Endodermal cell (in vitro differentiated cells): Measurements from ENCODE around the gene MR1. TPM values are rescaled to one million over a fixed set of nuclear protein-coding genes. Genes with fewer than 3 reads are reported as not detected.

Experiments
- DNase-seq: peaks from one replicate; pipeline ENCODE4 v3.0.0-alpha.2; 2017
- H3K27ac ChIP-seq: 2 replicates; pipeline ENCODE4 v1.5.1; 2013; ENCODE audit warnings: mild to moderate bottlenecking, low read depth, low read length, moderate library complexity
- H3K27me3 ChIP-seq: 2 replicates; pipeline ENCODE4 v1.6.1; 2013; ENCODE audit warnings: mild to moderate bottlenecking, low read length, moderate library complexity; ENCODE audit not compliant: insufficient read depth, control insufficient read depth, poor library complexity, severe bottlenecking
- H3K36me3 ChIP-seq: 2 replicates; pipeline ENCODE4 v1.7.0; 2013; ENCODE audit warnings: mild to moderate bottlenecking, low read length, moderate library complexity; ENCODE audit not compliant: control insufficient read depth, insufficient read depth
- H3K4me1 ChIP-seq: one replicate; pipeline ENCODE4 v1.7.0; 2013; ENCODE audit warnings: low read length; ENCODE audit not compliant: control insufficient read depth, insufficient read depth
- H3K4me3 ChIP-seq: 2 replicates; pipeline ENCODE4 v1.5.1; 2013; ENCODE audit warnings: mild to moderate bottlenecking, low read length, moderate library complexity
- H3K9ac ChIP-seq: 2 replicates; pipeline ENCODE4 v1.6.1; 2013; ENCODE audit warnings: mild to moderate bottlenecking, low read length, moderate library complexity; ENCODE audit not compliant: poor library complexity, severe bottlenecking; ENCODE audit errors: extremely low read depth
- H3K9me3 ChIP-seq: 2 replicates; pipeline ENCODE4 v1.6.1; 2013; ENCODE audit warnings: mild to moderate bottlenecking, low read length, moderate library complexity; ENCODE audit not compliant: control insufficient read depth
- H3K27ac Mint-ChIP-seq: 2 replicates; pipeline ENCODE4 v1.8.0; 2020; ENCODE audit warnings: mixed read lengths
- H3K27me3 Mint-ChIP-seq: 2 replicates; pipeline ENCODE4 v1.8.0; 2021; ENCODE audit warnings: mild to moderate bottlenecking, mixed read lengths; ENCODE audit not compliant: insufficient read depth
- H3K36me3 Mint-ChIP-seq: 2 replicates; pipeline ENCODE4 v1.8.0; 2020; ENCODE audit warnings: low read depth, mixed read lengths
- H3K4me1 Mint-ChIP-seq: 2 replicates; pipeline ENCODE4 v1.8.0; 2020; ENCODE audit warnings: mixed read lengths
- H3K4me3 Mint-ChIP-seq: 2 replicates; pipeline ENCODE4 v1.8.0; 2020; ENCODE audit warnings: mild to moderate bottlenecking, moderate library complexity, mixed read lengths
- H3K9me3 Mint-ChIP-seq: 2 replicates; pipeline ENCODE4 v1.8.0; 2020; ENCODE audit warnings: mild to moderate bottlenecking, mixed read lengths
- WGBS, 2 experiments: methylation state at CpG; one replicate each; pipeline versions ENCODE4 v1.1.5 to v1.1.7; 2013; ENCODE audit warnings: missing lambda C conversion rate in 2 of 2, mixed read lengths in 1 of 2; ENCODE audit not compliant: insufficient coverage in 1 of 2, insufficient read length in 1 of 2; 5-methylcytosine and 5-hydroxymethylcytosine counted together
- total RNA-seq, 2 donors: library from RNA; stranded (reverse); fragmentation: NEBNext Ultra II Directional in 1 of 2; extraction: Animal tissue kit (Norgen Biotek cat#: 25700) in 1 of 2; gene quantifications; 2 replicates in 1 of 2; 3 replicates in 1 of 2; pipeline ENCODE4 v1.2.1, GENCODE V29; 2021
- TF ChIP-seq, protein P1 (sequence below): fragments of 200-600 bp; sonication (generic); conservative IDR thresholded peaks from 2 replicates; pipeline ENCODE4 v1.5.0; 2021; ENCODE audit warnings: antibody characterized with exemption, mild to moderate bottlenecking

Gene MR1
- total RNA-seq, 2 donors from 2014 or later = 0.22 to 0.35 TPM

- H3K9ac ChIP-seq = no peak overlapping the region
- no peaks in the 10 kb centered on the region for H3K9me3 Mint-ChIP-seq
- TF ChIP-seq, protein P1, sequence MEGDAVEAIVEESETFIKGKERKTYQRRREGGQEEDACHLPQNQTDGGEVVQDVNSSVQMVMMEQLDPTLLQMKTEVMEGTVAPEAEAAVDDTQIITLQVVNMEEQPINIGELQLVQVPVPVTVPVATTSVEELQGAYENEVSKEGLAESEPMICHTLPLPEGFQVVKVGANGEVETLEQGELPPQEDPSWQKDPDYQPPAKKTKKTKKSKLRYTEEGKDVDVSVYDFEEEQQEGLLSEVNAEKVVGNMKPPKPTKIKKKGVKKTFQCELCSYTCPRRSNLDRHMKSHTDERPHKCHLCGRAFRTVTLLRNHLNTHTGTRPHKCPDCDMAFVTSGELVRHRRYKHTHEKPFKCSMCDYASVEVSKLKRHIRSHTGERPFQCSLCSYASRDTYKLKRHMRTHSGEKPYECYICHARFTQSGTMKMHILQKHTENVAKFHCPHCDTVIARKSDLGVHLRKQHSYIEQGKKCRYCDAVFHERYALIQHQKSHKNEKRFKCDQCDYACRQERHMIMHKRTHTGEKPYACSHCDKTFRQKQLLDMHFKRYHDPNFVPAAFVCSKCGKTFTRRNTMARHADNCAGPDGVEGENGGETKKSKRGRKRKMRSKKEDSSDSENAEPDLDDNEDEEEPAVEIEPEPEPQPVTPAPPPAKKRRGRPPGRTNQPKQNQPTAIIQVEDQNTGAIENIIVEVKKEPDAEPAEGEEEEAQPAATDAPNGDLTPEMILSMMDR = no peak
- DNase-seq = no peak
- H3K4me1 Mint-ChIP-seq = peaks cover 62% of the 10 kb centered on the region
- no peaks in the 10 kb centered on the region for H3K9me3 ChIP-seq
- H3K27me3 Mint-ChIP-seq = peaks cover 75% of the 10 kb centered on the region
- no peak overlapping the region for H3K4me3 ChIP-seq
- no peaks in the 10 kb centered on the region for H3K36me3 Mint-ChIP-seq
- WGBS, 2 experiments = 55 to 77% methylated on average over 5 to 7 of the region's 7 CpGs
- H3K27ac Mint-ChIP-seq = no peak overlapping the region
- no peaks in the 10 kb centered on the region for H3K36me3 ChIP-seq
- no peak overlapping the region for H3K4me3 Mint-ChIP-seq
- no peak overlapping the region for H3K27ac ChIP-seq
- peaks cover 22% of the 10 kb centered on the region for H3K4me1 ChIP-seq
- H3K27me3 ChIP-seq = peaks cover 45% of the 10 kb centered on the region
These were observed 74.6 kb downstream of the MR1 start for GRCh38 chr1:181108304-181108867.

- H3K27ac ChIP-seq = peak overlapping the region; percentile 66
- no peaks in the 10 kb centered on the region for H3K9me3 ChIP-seq
- no peak overlapping the region for H3K4me3 Mint-ChIP-seq
- peaks cover 21% of the 10 kb centered on the region for H3K4me1 ChIP-seq
- H3K36me3 ChIP-seq = no peaks in the 10 kb centered on the region
- H3K9me3 Mint-ChIP-seq = no peaks in the 10 kb centered on the region
- no peak for DNase-seq
- no peak overlapping the region for H3K27ac Mint-ChIP-seq
- H3K27me3 Mint-ChIP-seq = peaks cover 69% of the 10 kb centered on the region
- peaks cover 53% of the 10 kb centered on the region for H3K4me1 Mint-ChIP-seq
- H3K9ac ChIP-seq = no peak overlapping the region
- TF ChIP-seq, protein P1 = no peak
- H3K27me3 ChIP-seq = peaks cover 45% of the 10 kb centered on the region
- H3K4me3 ChIP-seq = no peak overlapping the region
- no peaks in the 10 kb centered on the region for H3K36me3 Mint-ChIP-seq
- WGBS, 2 experiments = 88% methylated on average over 2 of the region's 2 CpGs; no CpG with 5 or more reads in 1 of the 2 experiments
These were observed 76.2 kb downstream of the MR1 start for GRCh38 chr1:181110013-181110412.

Other genes starting within 250 kb of the MR1 start
- gene KIAA1614, start 121.1 kb upstream of the MR1 start, total RNA-seq = 1 to 10 TPM; 3.3 to 5.8 TPM
- gene STX6, start 11.1 kb upstream of the MR1 start, total RNA-seq = 10 to 100 TPM; 22.4 to 22.8 TPM
- gene IER5, start 54.7 kb downstream of the MR1 start, total RNA-seq = 10 to 100 TPM; 13.2 to 21.2 TPM